Measurements from ENCODE around the gene TTC39C. TPM values are rescaled to one million over a fixed set of nuclear protein-coding genes. Genes with fewer than 3 reads are reported as not detected.

TTC39C gene
- total and polyA plus RNA-seq, 2 of the 8 experiments (the other 6 are each of a cell fraction or from before 2014, with no cell fraction given): 8.1 to 79.1 TPM

- no peak for TF ChIP-seq CHD7 (IDR thresholded peaks at IDR 0.05; ENCODE audit: insufficient replicate concordance, low read length)
- TF ChIP-seq HDAC6 (IDR thresholded peaks at IDR 0.05; ENCODE audit: low read depth, low read length): no peak
- no peak for TF ChIP-seq RAD21 (IDR thresholded peaks at IDR 0.05 in 1 of 2, conservative IDR thresholded peaks at IDR 0.05 in 1 of 2; ENCODE audit: low read depth in 2 of 2, low read length in 2 of 2)
Measured at GRCh38 chr18:24009246-24009645, 5.3 kb upstream of the TTC39C start (continued).

Measured in H1 (cell line).